IMR-90 (cell line): ENCODE data around the gene AQP12B. TPM values are rescaled to one million over a fixed set of nuclear protein-coding genes. Genes with fewer than 3 reads are reported as not detected.

Experiments used
- CTCF ChIP-seq: conservative IDR thresholded peaks from 2 replicates; pipeline ENCODE4 v1.5.1; 2012; ENCODE audit warnings: mild to moderate bottlenecking, low read depth, low read length, improper control_type of control experiment
- MAZ ChIP-seq: IDR thresholded peaks from 2 replicates; pipeline ENCODE4 v1.6.1; 2012; ENCODE audit warnings: low read depth, mild to moderate bottlenecking, low read length, improper control_type of control experiment, moderate library complexity, borderline replicate concordance
- NFE2L2 ChIP-seq: fragments of 150-350 bp; IDR thresholded peaks from 2 replicates; pipeline ENCODE4 v1.6.1; 2016; ENCODE audit warnings: low read depth, mild to moderate bottlenecking, low read length
- POLR2A ChIP-seq: IDR thresholded peaks from 2 replicates; pipeline ENCODE4 v1.6.1; 2012; ENCODE audit warnings: mild to moderate bottlenecking, low read depth, low read length
- USF2 ChIP-seq: fragments of 150-350 bp; IDR thresholded peaks from 2 replicates; pipeline ENCODE4 v1.6.1; 2017; ENCODE audit warnings: mild to moderate bottlenecking, antibody characterized with exemption, low read length, low read depth
- polyA plus RNA-seq, 3 experiments: library from polyadenylated mRNA; depleted of rRNA; stranded (reverse); fragments of >200 nt; gene quantifications; 2 replicates each; pipeline ENCODE4 v1.2.3, GENCODE V29; 2012; ENCODE audit warnings: low replicate concordance in 1 of 3
- total RNA-seq: library from RNA; depleted of rRNA; stranded (reverse); fragments of >200 nt; gene quantifications from 2 replicates; pipeline ENCODE4 v1.2.3, GENCODE V29; 2012

Gene AQP12B
- total and polyA plus RNA-seq, 2 of the 4 experiments (the other 2 are of a cell fraction), result not detected

DNA sequence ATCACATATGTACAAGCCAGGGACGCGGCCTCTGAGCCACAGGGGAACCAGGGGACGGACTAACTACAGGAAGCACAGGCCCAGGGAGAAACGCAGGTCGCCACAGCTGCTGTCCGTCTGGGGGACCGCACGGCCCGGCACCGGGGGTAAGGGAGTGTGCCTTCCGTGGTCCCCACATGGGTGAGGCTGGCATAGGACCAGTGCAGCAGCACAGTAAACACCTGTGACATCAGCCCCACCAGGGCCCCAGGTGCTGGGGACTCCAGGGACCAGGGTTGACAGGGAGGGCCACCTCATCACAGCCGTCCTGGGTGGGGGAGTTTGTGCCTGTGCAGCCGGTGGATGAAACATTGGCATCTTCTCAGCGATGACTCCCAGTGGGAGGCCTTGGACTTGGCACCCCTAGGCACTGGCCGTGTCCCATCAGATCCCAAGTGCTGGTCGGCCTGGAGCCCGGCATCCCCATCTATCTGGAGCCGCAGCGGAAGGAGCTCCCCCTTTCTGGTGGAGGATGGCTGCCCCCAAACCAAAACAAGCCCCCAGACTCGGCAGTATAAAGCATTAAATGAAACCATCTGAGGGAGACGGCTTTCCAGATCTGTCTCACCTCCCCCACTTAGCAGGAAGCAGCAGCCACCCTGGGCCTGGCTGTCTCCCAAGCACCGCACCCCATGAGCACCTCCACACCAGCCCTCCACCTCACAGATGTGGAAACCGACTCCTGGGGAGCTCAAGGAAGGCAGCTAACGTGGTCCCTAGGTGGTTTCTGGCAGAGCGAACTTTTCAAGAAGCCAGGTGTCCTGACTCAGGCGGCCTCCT is 31.5 kb upstream of the AQP12B start (continued):
- TF ChIP-seq USF2 (no peak), MAZ (no peak), NFE2L2 (no peak), POLR2A (no peak), CTCF (no peak)
